Osteoblast (primary cell): ENCODE data around the gene PLCH2. TPM values are rescaled to one million over a fixed set of nuclear protein-coding genes. Genes with fewer than 3 reads are reported as not detected.

ENCODE experiments used
- DNase-seq: peaks from one replicate; pipeline ENCODE4 v3.0.0; 2011; ENCODE audit warnings: low spot score, mixed read lengths; ENCODE audit not compliant: insufficient read length; ENCODE audit errors: missing footprints
- H2AFZ ChIP-seq: 2 replicates; pipeline ENCODE4 v1.6.0; 2011; ENCODE audit warnings: mild to moderate bottlenecking, low read length
- H3K27ac ChIP-seq: 2 replicates; pipeline ENCODE4 v1.5.1; 2011; ENCODE audit warnings: mild to moderate bottlenecking, low read depth, low read length, moderate library complexity
- H3K27me3 ChIP-seq: 2 replicates; pipeline ENCODE4 v1.6.0; 2012; ENCODE audit warnings: mild to moderate bottlenecking, control low read depth, inconsistent platforms, low read length, moderate library complexity; ENCODE audit not compliant: insufficient read depth
- H3K36me3 ChIP-seq: 2 replicates; pipeline ENCODE4 v1.5.1; 2011; ENCODE audit warnings: mild to moderate bottlenecking, low read length, control low read depth, moderate library complexity; ENCODE audit not compliant: insufficient read depth
- H3K4me1 ChIP-seq: 2 replicates; pipeline ENCODE4 v1.5.1; 2011; ENCODE audit warnings: mild to moderate bottlenecking, low read length, control low read depth, moderate library complexity; ENCODE audit not compliant: insufficient read depth
- H3K4me2 ChIP-seq: 2 replicates; pipeline ENCODE4 v1.6.0; 2011; ENCODE audit warnings: mild to moderate bottlenecking, low read length; ENCODE audit not compliant: insufficient read depth
- H3K4me3 ChIP-seq: fragments of 200-600 bp; sonication (generic); 3 replicates; pipeline ENCODE4 v1.5.1; 2012; ENCODE audit warnings: mild to moderate bottlenecking, low read length, inconsistent platforms; ENCODE audit not compliant: insufficient read depth
- H3K79me2 ChIP-seq: 2 replicates; pipeline ENCODE4 v1.6.0; 2012; ENCODE audit warnings: mild to moderate bottlenecking, low read length, control low read depth, inconsistent platforms; ENCODE audit not compliant: insufficient read depth
- H3K9me3 ChIP-seq: 2 replicates; pipeline ENCODE4 v1.5.1; 2011; ENCODE audit warnings: low read depth, low read length, control low read depth
- H4K20me1 ChIP-seq: 2 replicates; pipeline ENCODE4 v1.6.0; 2012; ENCODE audit warnings: mild to moderate bottlenecking, low read length, control low read depth; ENCODE audit not compliant: insufficient read depth
- CTCF ChIP-seq: IDR thresholded peaks from 2 replicates; pipeline ENCODE4 v1.5.1; 2011; ENCODE audit warnings: mild to moderate bottlenecking, low read depth, low read length, moderate library complexity; ENCODE audit errors: extremely low read depth
- total RNA-seq: library from RNA; depleted of rRNA; stranded (reverse); fragments of >200 nt; gene quantifications from 2 replicates; pipeline ENCODE4 v1.2.3, GENCODE V29; 2012

Gene PLCH2
- total RNA-seq, 1 donor: under 0.01 TPM

GRCh38 chr1:2471587-2472001 is 4.5 kb upstream of the PLCH2 start:
- no peak overlapping the region for H3K27ac ChIP-seq
- H2AFZ ChIP-seq: no peak overlapping the region
- H3K36me3 ChIP-seq: no peaks in the 10 kb centered on the region

GRCh38 chr1:2472109-2472508 is 4.0 kb upstream of the PLCH2 start:
- no peak for DNase-seq
- H3K27me3 ChIP-seq: peaks cover 5% of the 10 kb centered on the region
- no peaks in the 10 kb centered on the region for H3K4me1 ChIP-seq
- no peak overlapping the region for H3K27ac ChIP-seq
- no peak for TF ChIP-seq CTCF
- no peaks in the 10 kb centered on the region for H3K36me3 ChIP-seq
- H3K9me3 ChIP-seq: no peaks in the 10 kb centered on the region
- H3K79me2 ChIP-seq: no peaks in the 10 kb centered on the region
- H3K4me2 ChIP-seq: no peak overlapping the region
- no peak overlapping the region for H2AFZ ChIP-seq
- no peak overlapping the region for H3K4me3 ChIP-seq
- H4K20me1 ChIP-seq: peaks cover 3% of the 10 kb centered on the region

More at GRCh38 chr1:2471587-2472001, 4.5 kb upstream of the PLCH2 start:
- peaks cover 5% of the 10 kb centered on the region for H3K27me3 ChIP-seq
- peaks cover 3% of the 10 kb centered on the region for H4K20me1 ChIP-seq
- H3K4me1 ChIP-seq: no peaks in the 10 kb centered on the region
- no peak for DNase-seq
- no peak overlapping the region for H3K4me3 ChIP-seq
- H3K79me2 ChIP-seq: no peaks in the 10 kb centered on the region
- no peak overlapping the region for H3K4me2 ChIP-seq
- H3K9me3 ChIP-seq: no peaks in the 10 kb centered on the region
- no peak for TF ChIP-seq CTCF

- H3K4me2 ChIP-seq: no peak overlapping the region
- no peak for DNase-seq
- no peaks in the 10 kb centered on the region for H3K9me3 ChIP-seq
- no peaks in the 10 kb centered on the region for H3K79me2 ChIP-seq
- no peak overlapping the region for H3K27ac ChIP-seq
- peaks cover 5% of the 10 kb centered on the region for H3K27me3 ChIP-seq
- no peak overlapping the region for H3K4me3 ChIP-seq
- no peak for TF ChIP-seq CTCF
- no peaks in the 10 kb centered on the region for H3K36me3 ChIP-seq
- no peaks in the 10 kb centered on the region for H3K4me1 ChIP-seq
- H2AFZ ChIP-seq: no peak overlapping the region
- H4K20me1 ChIP-seq: peaks cover 3% of the 10 kb centered on the region
Measured at GRCh38 chr1:2472561-2473177, 3.4 kb upstream of the PLCH2 start.

- Histone ChIP-seq H3K27me3 (peaks cover 5% of the 10 kb centered on the region), H3K27ac (no peak overlapping the region), H4K20me1 (peaks cover 3% of the 10 kb centered on the region), H2AFZ (no peak overlapping the region), H3K79me2 (no peaks in the 10 kb centered on the region), H3K4me3 (no peak overlapping the region), H3K4me2 (no peak overlapping the region), H3K36me3 (no peaks in the 10 kb centered on the region), H3K4me1 (no peaks in the 10 kb centered on the region), H3K9me3 (no peaks in the 10 kb centered on the region)
- DNase-seq: no peak
- no peak for TF ChIP-seq CTCF
Measured at GRCh38 chr1:2473198-2473597, 2.9 kb upstream of the PLCH2 start.
